ENCODE results near the gene DIPK1A.

DNA sequence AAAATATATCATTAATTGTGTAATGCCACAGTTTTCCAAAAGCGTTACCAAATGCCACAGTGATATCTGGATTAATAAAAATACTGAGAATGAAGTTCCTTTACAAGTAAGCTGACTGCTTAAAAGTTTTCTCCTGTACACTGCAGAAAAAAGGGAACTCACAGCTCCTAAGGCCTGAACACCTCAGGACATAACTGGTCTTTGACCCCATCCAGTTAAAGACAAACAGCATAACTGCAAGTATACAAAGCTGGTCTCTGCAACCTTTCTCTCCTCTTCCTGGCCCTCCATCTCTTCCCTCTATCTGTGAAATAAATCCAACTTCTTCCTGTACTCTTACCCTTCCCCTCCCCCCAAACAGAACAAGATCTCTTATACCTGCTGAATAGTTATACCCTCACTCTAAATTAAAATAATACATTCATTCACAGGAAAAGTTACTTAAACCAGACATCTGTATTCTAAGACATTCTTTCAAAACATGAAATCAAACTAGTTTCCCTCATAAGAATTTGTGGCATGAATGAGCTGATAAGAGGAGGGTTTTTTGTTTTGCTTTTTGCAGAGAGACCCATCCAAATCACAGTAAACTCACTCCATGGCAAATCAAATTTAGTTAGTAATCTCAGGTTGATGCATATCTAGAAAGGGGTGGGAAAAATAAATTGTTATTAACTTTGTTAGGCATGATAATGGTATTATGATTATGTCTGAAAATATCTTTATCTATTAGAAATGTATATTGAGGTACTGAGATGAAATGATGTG lies 2.9 kb downstream of the DIPK1A start:
- TF ChIP-seq, protein P1, sequence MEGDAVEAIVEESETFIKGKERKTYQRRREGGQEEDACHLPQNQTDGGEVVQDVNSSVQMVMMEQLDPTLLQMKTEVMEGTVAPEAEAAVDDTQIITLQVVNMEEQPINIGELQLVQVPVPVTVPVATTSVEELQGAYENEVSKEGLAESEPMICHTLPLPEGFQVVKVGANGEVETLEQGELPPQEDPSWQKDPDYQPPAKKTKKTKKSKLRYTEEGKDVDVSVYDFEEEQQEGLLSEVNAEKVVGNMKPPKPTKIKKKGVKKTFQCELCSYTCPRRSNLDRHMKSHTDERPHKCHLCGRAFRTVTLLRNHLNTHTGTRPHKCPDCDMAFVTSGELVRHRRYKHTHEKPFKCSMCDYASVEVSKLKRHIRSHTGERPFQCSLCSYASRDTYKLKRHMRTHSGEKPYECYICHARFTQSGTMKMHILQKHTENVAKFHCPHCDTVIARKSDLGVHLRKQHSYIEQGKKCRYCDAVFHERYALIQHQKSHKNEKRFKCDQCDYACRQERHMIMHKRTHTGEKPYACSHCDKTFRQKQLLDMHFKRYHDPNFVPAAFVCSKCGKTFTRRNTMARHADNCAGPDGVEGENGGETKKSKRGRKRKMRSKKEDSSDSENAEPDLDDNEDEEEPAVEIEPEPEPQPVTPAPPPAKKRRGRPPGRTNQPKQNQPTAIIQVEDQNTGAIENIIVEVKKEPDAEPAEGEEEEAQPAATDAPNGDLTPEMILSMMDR (IDR thresholded peaks at IDR 0.05) = no peak
- no peak for TF ChIP-seq EP300 (IDR thresholded peaks at IDR 0.05)
